Upper lobe of left lung (tissue), 4 donors: ENCODE measurements around the gene PDYN.

Experiments
- POLR2A ChIP-seq, 4 donors: fragments of 450-650 bp; IDR thresholded peaks; one replicate each; pipeline ENCODE4 v1.5.1; 2016 to 2017; ENCODE audit warnings: antibody characterized with exemption in 4 of 4, mild to moderate bottlenecking in 2 of 4
- POLR2AphosphoS5 ChIP-seq, 2 donors: sonication (generic); formaldehyde crosslinking; IDR thresholded peaks; one replicate each; pipeline ENCODE4 v1.5.1; 2017; ENCODE audit warnings: antibody characterized with exemption in 2 of 2
- TF ChIP-seq, protein P1 (sequence below), 6 experiments: fragments of 450-650 bp in 4 of 6; fragments of 200-600 bp in 2 of 6; sonication (generic) in 2 of 6; IDR thresholded peaks; one replicate each; pipeline ENCODE4 v1.5.1; 2016 to 2019; ENCODE audit warnings: antibody characterized with exemption in 6 of 6

DNA sequence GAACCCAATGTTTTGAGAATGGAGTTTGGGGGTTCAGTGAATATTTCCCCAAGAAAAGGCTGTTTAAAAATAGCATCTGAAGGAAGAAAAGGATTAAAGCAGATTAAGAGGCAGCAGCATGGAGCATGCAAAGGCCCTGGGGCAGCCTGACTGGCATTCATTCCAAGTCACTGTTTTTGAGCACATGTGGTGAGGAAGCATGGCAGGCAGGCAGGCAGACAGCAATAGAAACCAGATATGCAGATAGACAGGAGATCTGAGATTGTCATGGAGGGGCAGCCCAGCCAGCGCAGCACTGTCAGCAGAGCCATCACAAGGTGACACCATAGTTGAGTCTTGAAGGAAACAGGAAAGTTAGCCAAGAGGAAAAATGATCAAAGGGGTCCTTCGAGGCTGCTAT lies 60.9 kb downstream of the PDYN start:
- TF ChIP-seq POLR2AphosphoS5 (IDR thresholded peaks at IDR 0.05) (no peak), POLR2A (IDR thresholded peaks at IDR 0.05) (no peak)
- TF ChIP-seq, protein P1, sequence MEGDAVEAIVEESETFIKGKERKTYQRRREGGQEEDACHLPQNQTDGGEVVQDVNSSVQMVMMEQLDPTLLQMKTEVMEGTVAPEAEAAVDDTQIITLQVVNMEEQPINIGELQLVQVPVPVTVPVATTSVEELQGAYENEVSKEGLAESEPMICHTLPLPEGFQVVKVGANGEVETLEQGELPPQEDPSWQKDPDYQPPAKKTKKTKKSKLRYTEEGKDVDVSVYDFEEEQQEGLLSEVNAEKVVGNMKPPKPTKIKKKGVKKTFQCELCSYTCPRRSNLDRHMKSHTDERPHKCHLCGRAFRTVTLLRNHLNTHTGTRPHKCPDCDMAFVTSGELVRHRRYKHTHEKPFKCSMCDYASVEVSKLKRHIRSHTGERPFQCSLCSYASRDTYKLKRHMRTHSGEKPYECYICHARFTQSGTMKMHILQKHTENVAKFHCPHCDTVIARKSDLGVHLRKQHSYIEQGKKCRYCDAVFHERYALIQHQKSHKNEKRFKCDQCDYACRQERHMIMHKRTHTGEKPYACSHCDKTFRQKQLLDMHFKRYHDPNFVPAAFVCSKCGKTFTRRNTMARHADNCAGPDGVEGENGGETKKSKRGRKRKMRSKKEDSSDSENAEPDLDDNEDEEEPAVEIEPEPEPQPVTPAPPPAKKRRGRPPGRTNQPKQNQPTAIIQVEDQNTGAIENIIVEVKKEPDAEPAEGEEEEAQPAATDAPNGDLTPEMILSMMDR (IDR thresholded peaks at IDR 0.05): no peak
